IPS-20b (cell line): ENCODE data around the gene AGAP1.
"Not testable (repeated sequence)": the region's sequence is repeated elsewhere in the genome, so short reads cannot be mapped to it uniquely, and the experiment has no call there.

Experiments used
- H3K27ac ChIP-seq: one replicate; pipeline ENCODE4 v1.5.1; 2013; ENCODE audit warnings: low read length
- H3K27me3 ChIP-seq: 2 replicates; pipeline ENCODE4 v1.6.1; 2013; ENCODE audit warnings: mild to moderate bottlenecking, low read length, inconsistent platforms; ENCODE audit not compliant: insufficient read depth
- H3K36me3 ChIP-seq: 2 replicates; pipeline ENCODE4 v1.6.1; 2013; ENCODE audit warnings: low read depth, mild to moderate bottlenecking, inconsistent platforms, low read length, moderate library complexity; ENCODE audit not compliant: insufficient read depth
- H3K4me1 ChIP-seq: 2 replicates; pipeline ENCODE4 v1.6.1; 2013; ENCODE audit warnings: mild to moderate bottlenecking, control low read depth, inconsistent platforms, low read length, moderate library complexity; ENCODE audit not compliant: insufficient read depth
- H3K4me3 ChIP-seq: 2 replicates; pipeline ENCODE4 v1.5.1; 2013; ENCODE audit warnings: mild to moderate bottlenecking, low read length, inconsistent platforms
- H3K9ac ChIP-seq: 2 replicates; pipeline ENCODE4 v1.6.1; 2013; ENCODE audit warnings: low read depth, mild to moderate bottlenecking, inconsistent platforms, low read length, moderate library complexity
- H3K9me3 ChIP-seq: 2 replicates; pipeline ENCODE4 v1.6.1; 2013; ENCODE audit warnings: mild to moderate bottlenecking, low read depth, low read length, inconsistent platforms; ENCODE audit not compliant: insufficient read depth

AGAP1 gene

DNA sequence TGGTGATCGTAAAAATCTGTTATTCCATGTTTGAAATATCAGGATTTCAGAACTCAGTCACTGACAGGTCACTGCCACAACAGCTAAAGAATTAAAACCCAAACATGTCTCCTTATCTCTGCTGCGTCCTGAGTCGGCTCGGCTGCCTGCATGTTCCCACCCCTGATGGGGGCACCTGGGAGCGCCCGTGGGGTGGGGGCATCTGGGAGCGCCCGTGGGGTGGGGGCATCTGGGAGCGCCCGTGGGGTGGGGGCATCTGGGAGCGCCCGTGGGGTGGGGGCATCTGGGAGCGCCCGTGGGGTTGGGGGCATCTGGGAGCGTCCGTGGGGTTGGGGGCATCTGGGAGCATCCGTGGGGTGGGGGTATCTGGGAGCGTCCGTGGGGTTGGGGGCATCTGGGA, 270.6 kb downstream of the AGAP1 start:
- not testable (repeated sequence) for H3K27me3 ChIP-seq, H3K36me3 ChIP-seq, H3K27ac ChIP-seq, H3K4me3 ChIP-seq, H3K9me3 ChIP-seq, H3K9ac ChIP-seq, H3K4me1 ChIP-seq

- H3K4me3 ChIP-seq, result no peak overlapping the region
- no peaks in the 10 kb centered on the region for H3K27me3 ChIP-seq
- H3K36me3 ChIP-seq, result peaks cover 8% of the 10 kb centered on the region; the same call in 1 of the 2 replicates
- H3K27ac ChIP-seq, result no peak overlapping the region
- H3K9me3 ChIP-seq, result no peaks in the 10 kb centered on the region
- no peaks in the 10 kb centered on the region for H3K4me1 ChIP-seq
- H3K9ac ChIP-seq, result no peak overlapping the region
Measured at GRCh38 chr2:235765181-235765820, 271.5 kb downstream of the AGAP1 start.

GRCh38 chr2:235766278-235766677, 272.4 kb downstream of the AGAP1 start:
- Histone ChIP-seq H3K36me3 (peaks cover 8% of the 10 kb centered on the region; the same call in 1 of the 2 replicates), H3K4me1 (no peaks in the 10 kb centered on the region), H3K27ac (no peak overlapping the region), H3K4me3 (no peak overlapping the region), H3K27me3 (no peaks in the 10 kb centered on the region), H3K9ac (no peak overlapping the region), H3K9me3 (no peaks in the 10 kb centered on the region)

- no peaks in the 10 kb centered on the region for H3K9me3 ChIP-seq
- H3K27ac ChIP-seq, result no peak overlapping the region
- H3K9ac ChIP-seq, result no peak overlapping the region
- peaks cover 6% of the 10 kb centered on the region; the same call in 1 of the 2 replicates for H3K4me1 ChIP-seq
- H3K27me3 ChIP-seq, result no peaks in the 10 kb centered on the region
- no peak overlapping the region for H3K4me3 ChIP-seq
- H3K36me3 ChIP-seq, result peaks cover 4% of the 10 kb centered on the region; the same call in 1 of the 2 replicates
Measured at GRCh38 chr2:235768606-235769005, 274.8 kb downstream of the AGAP1 start.

- H3K36me3 ChIP-seq, result 0 out of 2 replicates have a peak, but pooled peaks cover 4% of the 10 kb centered on the region
- H3K4me1 ChIP-seq, result peaks cover 9% of the 10 kb centered on the region; the same call in 1 of the 2 replicates
- H3K27ac ChIP-seq, result no peak overlapping the region
- no peaks in the 10 kb centered on the region for H3K27me3 ChIP-seq
- H3K4me3 ChIP-seq, result no peak overlapping the region
- H3K9me3 ChIP-seq, result no peaks in the 10 kb centered on the region
- H3K9ac ChIP-seq, result no peak overlapping the region
Measured at GRCh38 chr2:235769046-235769445, 275.2 kb downstream of the AGAP1 start.

DNA sequence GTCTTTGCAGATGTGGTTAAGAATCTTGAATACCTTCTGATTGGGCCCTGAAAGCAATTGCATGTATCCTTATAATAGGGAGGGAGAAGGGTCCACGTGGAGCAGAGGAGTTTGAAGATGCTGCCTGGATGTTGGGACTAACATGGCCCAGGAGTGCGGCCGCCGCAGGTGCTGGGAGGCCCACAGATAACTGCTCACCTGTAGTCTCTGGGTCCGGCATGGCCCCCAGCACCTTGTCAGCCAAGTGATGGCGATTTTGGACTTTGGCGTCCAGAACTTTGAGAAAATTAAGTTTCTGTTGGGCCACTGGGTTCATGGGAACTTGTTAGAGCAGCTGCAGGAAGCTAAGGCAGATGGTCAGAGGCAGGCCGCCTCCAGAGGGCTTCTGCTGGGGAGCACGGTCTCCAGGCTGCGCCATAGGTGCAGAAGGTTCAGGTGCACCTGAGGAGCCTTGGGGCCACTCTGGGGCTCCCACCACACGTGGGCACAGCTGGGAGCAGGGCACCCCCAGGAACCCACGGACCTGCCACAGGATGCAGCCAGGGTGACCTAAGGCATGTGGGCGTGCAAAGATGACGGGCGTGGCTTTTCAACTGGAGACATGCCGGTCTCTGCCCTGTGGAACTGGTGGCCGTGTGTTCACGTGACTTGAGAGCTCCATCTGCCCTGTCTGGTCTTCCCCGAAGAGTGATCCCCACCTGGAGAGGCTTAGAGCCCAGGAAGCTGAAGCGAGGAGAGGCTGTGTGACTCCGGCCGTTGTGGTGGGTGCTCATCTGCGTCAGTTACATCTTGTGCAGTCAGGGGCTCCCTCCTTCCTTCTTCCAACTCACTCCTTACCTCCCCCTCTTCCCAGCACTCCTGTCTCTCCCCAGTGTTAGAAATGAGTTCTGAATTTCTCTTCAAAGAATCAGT, 277.3 kb downstream of the AGAP1 start:
- peaks cover 4% of the 10 kb centered on the region; the same call in 1 of the 2 replicates for H3K36me3 ChIP-seq

GRCh38 chr2:235773188-235773928, 279.5 kb downstream of the AGAP1 start:
- H3K27me3 ChIP-seq, result no peaks in the 10 kb centered on the region
- H3K4me1 ChIP-seq, result peaks cover 9% of the 10 kb centered on the region; the same call in 1 of the 2 replicates
- no peaks in the 10 kb centered on the region for H3K9me3 ChIP-seq
- no peak overlapping the region for H3K27ac ChIP-seq
- H3K9ac ChIP-seq, result no peak overlapping the region
- peaks cover 4% of the 10 kb centered on the region; the same call in 1 of the 2 replicates for H3K36me3 ChIP-seq
- H3K4me3 ChIP-seq, result no peak overlapping the region

More for the DNA sequence above, 277.3 kb downstream of the AGAP1 start:
- H3K27ac ChIP-seq, result no peak overlapping the region
- H3K9ac ChIP-seq, result no peak overlapping the region
- no peak overlapping the region for H3K4me3 ChIP-seq
- no peaks in the 10 kb centered on the region for H3K9me3 ChIP-seq
- peaks cover 9% of the 10 kb centered on the region; the same call in 1 of the 2 replicates for H3K4me1 ChIP-seq
- H3K27me3 ChIP-seq, result no peaks in the 10 kb centered on the region

- peaks cover 9% of the 10 kb centered on the region; the same call in 1 of the 2 replicates for H3K4me1 ChIP-seq
- H3K27ac ChIP-seq, result no peak overlapping the region
- peaks cover 4% of the 10 kb centered on the region; the same call in 1 of the 2 replicates for H3K36me3 ChIP-seq
- no peaks in the 10 kb centered on the region for H3K27me3 ChIP-seq
- no peaks in the 10 kb centered on the region for H3K9me3 ChIP-seq
- H3K9ac ChIP-seq, result no peak overlapping the region
- no peak overlapping the region for H3K4me3 ChIP-seq
Measured at GRCh38 chr2:235774153-235774870, 280.5 kb downstream of the AGAP1 start.

DNA sequence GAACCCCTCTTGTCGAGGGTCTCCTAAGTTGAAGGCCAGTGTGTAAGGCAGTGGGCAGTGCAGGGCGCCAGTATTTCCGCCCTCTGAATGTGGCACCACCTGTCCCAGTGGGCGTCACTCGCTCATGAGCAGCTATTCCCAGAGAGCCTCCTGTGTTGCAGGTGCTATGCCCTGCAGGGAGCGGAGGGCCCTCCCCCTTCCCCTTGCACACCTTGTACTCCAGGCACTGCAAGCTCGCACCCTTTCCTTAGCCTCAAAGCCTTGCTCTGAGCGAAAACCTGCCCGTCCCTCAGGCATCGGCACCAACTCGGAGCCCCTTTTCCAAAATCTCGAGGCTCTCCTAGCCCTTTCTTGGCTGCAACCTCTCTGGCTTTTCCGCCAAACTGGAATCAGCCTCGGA, 282.7 kb downstream of the AGAP1 start:
- Histone ChIP-seq H3K27me3 (no peaks in the 10 kb centered on the region), H3K9ac (no peak overlapping the region), H3K4me1 (peaks cover 9% of the 10 kb centered on the region; the same call in 1 of the 2 replicates), H3K4me3 (no peak overlapping the region), H3K9me3 (no peaks in the 10 kb centered on the region), H3K27ac (no peak overlapping the region), H3K36me3 (peaks cover 4% of the 10 kb centered on the region; the same call in 1 of the 2 replicates)

DNA sequence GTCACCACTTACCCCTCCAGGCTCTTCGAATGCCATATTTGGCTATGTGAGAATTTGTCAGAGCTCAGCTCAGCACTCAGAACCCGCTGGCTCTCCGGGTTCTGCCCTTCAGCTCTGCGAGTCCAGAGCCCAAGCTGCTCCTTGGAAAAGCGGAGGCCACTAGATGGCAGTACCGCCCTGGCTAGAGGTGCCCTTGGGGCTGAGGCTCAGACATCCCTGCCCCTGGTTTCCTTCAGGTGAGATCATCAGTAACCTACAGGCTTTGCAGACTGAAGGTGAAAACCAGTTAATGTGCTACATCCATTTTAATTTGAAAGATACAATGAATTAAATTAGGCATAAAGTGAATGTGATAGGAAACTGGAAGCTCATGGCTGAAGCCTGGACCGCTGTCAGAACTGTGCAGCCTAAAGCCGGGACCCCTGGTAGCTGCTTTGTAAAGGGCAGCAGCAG, 285.6 kb downstream of the AGAP1 start:
- H3K9ac ChIP-seq, result no peak overlapping the region
- no peak overlapping the region for H3K27ac ChIP-seq
- no peaks in the 10 kb centered on the region for H3K9me3 ChIP-seq

GRCh38 chr2:235780401-235780800, 286.6 kb downstream of the AGAP1 start:
- no peak overlapping the region for H3K27ac ChIP-seq
- H3K27me3 ChIP-seq, result no peaks in the 10 kb centered on the region
- no peak overlapping the region for H3K9ac ChIP-seq
- H3K9me3 ChIP-seq, result no peaks in the 10 kb centered on the region
- H3K4me1 ChIP-seq, result no peaks in the 10 kb centered on the region
- no peak overlapping the region for H3K4me3 ChIP-seq
- no peaks in the 10 kb centered on the region; the same call in 1 of the 2 replicates for H3K36me3 ChIP-seq

More for the DNA sequence above, 285.6 kb downstream of the AGAP1 start:
- Histone ChIP-seq H3K36me3 (no peaks in the 10 kb centered on the region; the same call in 1 of the 2 replicates), H3K4me3 (no peak overlapping the region), H3K4me1 (no peaks in the 10 kb centered on the region), H3K27me3 (no peaks in the 10 kb centered on the region)
